ENCODE measurements around the gene CGN. TPM values are rescaled to one million over a fixed set of nuclear protein-coding genes. Genes with fewer than 3 reads are reported as not detected.

Gene CGN
- total and polyA plus RNA-seq, 2 donors (not counting 1 experiment from before 2014, with no cell fraction given), result 0.22 to 0.81 TPM

- no peaks in the 10 kb centered on the region for H3K27me3 Mint-ChIP-seq
- no peaks in the 10 kb centered on the region for H3K36me3 ChIP-seq (replicated peaks in 1 of 2; ENCODE audit: control extremely low read depth in 1 of 2, control insufficient read depth in 1 of 2, extremely low read depth in 1 of 2, insufficient read depth in 2 of 2, low read length in 1 of 2)
- H3K27me3 ChIP-seq (replicated peaks in 1 of 4; ENCODE audit: control extremely low read depth in 1 of 4, control insufficient read depth in 3 of 4, insufficient read depth in 4 of 4, low read length in 3 of 4), result no peaks in the 10 kb centered on the region
- no peak overlapping the region for H3K27ac ChIP-seq (ENCODE audit: low read length in 2 of 2)
- H3K27ac Mint-ChIP-seq, result no peak overlapping the region
- DNase-seq (no peak), ATAC-seq (ENCODE audit: low read depth) (no peak)
- 97% methylated on average over 5 of the region's 5 CpGs for WGBS (ENCODE audit: insufficient coverage)
- ChIA-PET POLR2A (no interaction called here), CTCF (interaction anchor here (0.6 kb wide), 1 partner anchor 481 kb away, joined by 3 read pairs; no protein-coding TSS in a partner anchor)
- H2AFZ ChIP-seq (ENCODE audit: insufficient read depth, low read depth, low read length, poor library complexity, severe bottlenecking), result no peak overlapping the region
- H3K9me3 Mint-ChIP-seq (ENCODE audit: insufficient read depth), result no peaks in the 10 kb centered on the region
- H3K9ac ChIP-seq (ENCODE audit: low read length), result no peak overlapping the region
- intact Hi-C loops (cut with micrococcal nuclease), result no loop called here
- H3K4me3 Mint-ChIP-seq, result no peak overlapping the region
- TF ChIP-seq EZH2 (IDR thresholded peaks at IDR 0.05; ENCODE audit: borderline replicate concordance, insufficient read depth, low read depth, low read length, poor library complexity, severe bottlenecking) (no peak), CTCF (IDR thresholded peaks at IDR 0.05) (no peak)
- no peak overlapping the region for H3K4me2 ChIP-seq (replicated peaks; ENCODE audit: low read depth, low read length, poor library complexity, severe bottlenecking)
- no peaks in the 10 kb centered on the region for H4K20me1 ChIP-seq (ENCODE audit: control insufficient read depth, insufficient read depth, low read length, poor library complexity, severe bottlenecking)
- no peaks in the 10 kb centered on the region for H3K9me3 ChIP-seq (ENCODE audit: control extremely low read depth in 1 of 3, control insufficient read depth in 2 of 3, insufficient read depth in 1 of 3, low read length in 2 of 3)
- H3K4me1 ChIP-seq (ENCODE audit: control insufficient read depth in 2 of 2, insufficient read depth in 2 of 2, low read length in 2 of 2), result no peaks in the 10 kb centered on the region
- H3K4me1 Mint-ChIP-seq, result no peaks in the 10 kb centered on the region
- no peaks in the 10 kb centered on the region for H3K79me2 ChIP-seq (ENCODE audit: control insufficient read depth, insufficient read depth, low read length)
- H3K4me3 ChIP-seq (ENCODE audit: control extremely low read depth in 1 of 5, extremely low read depth in 1 of 5, insufficient read depth in 1 of 5, low read depth in 2 of 5, low read length in 4 of 5), result no peak overlapping the region
Observed at GRCh38 chr1:151581451-151581850, 70.3 kb downstream of the CGN start.

- ATAC-seq (ENCODE audit: low read depth), result no peak
- Mint-ChIP-seq H3K27ac (no peak overlapping the region), H3K4me1 (no peaks in the 10 kb centered on the region), H3K9me3 (ENCODE audit: insufficient read depth) (no peaks in the 10 kb centered on the region), H3K27me3 (no peaks in the 10 kb centered on the region), H3K4me3 (no peak overlapping the region)
- H3K4me1 ChIP-seq (ENCODE audit: control insufficient read depth in 2 of 2, insufficient read depth in 2 of 2, low read length in 2 of 2), result no peaks in the 10 kb centered on the region
- H3K4me2 ChIP-seq (replicated peaks; ENCODE audit: low read depth, low read length, poor library complexity, severe bottlenecking), result no peak overlapping the region
- H3K79me2 ChIP-seq (ENCODE audit: control insufficient read depth, insufficient read depth, low read length), result no peaks in the 10 kb centered on the region
- TF ChIP-seq CTCF (IDR thresholded peaks at IDR 0.05), result no peak
- CTCF ChIA-PET, result no interaction called here
- no peaks in the 10 kb centered on the region for H3K9me3 ChIP-seq (ENCODE audit: control extremely low read depth in 1 of 3, control insufficient read depth in 2 of 3, insufficient read depth in 1 of 3, low read length in 2 of 3)
- no peak overlapping the region for H3K4me3 ChIP-seq (ENCODE audit: control extremely low read depth in 1 of 5, extremely low read depth in 1 of 5, insufficient read depth in 1 of 5, low read depth in 2 of 5, low read length in 4 of 5)
- no peak overlapping the region for H3K9ac ChIP-seq (ENCODE audit: low read length)
- H4K20me1 ChIP-seq (ENCODE audit: control insufficient read depth, insufficient read depth, low read length, poor library complexity, severe bottlenecking), result no peaks in the 10 kb centered on the region
- H2AFZ ChIP-seq (ENCODE audit: insufficient read depth, low read depth, low read length, poor library complexity, severe bottlenecking), result no peak overlapping the region
- H3K27ac ChIP-seq (ENCODE audit: low read length in 2 of 2), result no peak overlapping the region
- intact Hi-C loops (cut with micrococcal nuclease), result no loop called here
- no peaks in the 10 kb centered on the region for H3K27me3 ChIP-seq (replicated peaks in 1 of 4; ENCODE audit: control extremely low read depth in 1 of 4, control insufficient read depth in 3 of 4, insufficient read depth in 4 of 4, low read length in 3 of 4)
- 80% methylated on average over 1 of the region's 1 CpG for WGBS (ENCODE audit: insufficient coverage)
- DNase-seq, result no peak
- POLR2A ChIA-PET, result no interaction called here
- no peaks in the 10 kb centered on the region for H3K36me3 ChIP-seq (replicated peaks in 1 of 2; ENCODE audit: control extremely low read depth in 1 of 2, control insufficient read depth in 1 of 2, extremely low read depth in 1 of 2, insufficient read depth in 2 of 2, low read length in 1 of 2)
Observed at GRCh38 chr1:151581921-151582320, 70.7 kb downstream of the CGN start.
